ENCODE data around the gene KRTAP20-1.

GRCh38 chr21:30628109-30628508 lies 11.9 kb downstream of the KRTAP20-1 start:
- TF ChIP-seq POLR2AphosphoS5 (IDR thresholded peaks at IDR 0.05; ENCODE audit: insufficient read depth in 1 of 2, low read depth in 1 of 2) (no peak), CTCF (IDR thresholded peaks at IDR 0.05) (no peak), POLR2A (IDR thresholded peaks at IDR 0.05) (no peak)

Measured in vagina (tissue), 2 donors.